HepG2 (cell line): ENCODE results near the gene CAMK2D. TPM values are rescaled to one million over a fixed set of nuclear protein-coding genes. Genes with fewer than 3 reads are reported as not detected.
A peak's percentile ranks its signal among the peaks of the same experiment; 100 is the strongest.

Experiments
- ARHGAP35 ChIP-seq: sonication (generic); formaldehyde crosslinking; IDR thresholded peaks from 2 replicates; pipeline ENCODE4 v1.9.0; 2022; ENCODE audit warnings: mild to moderate bottlenecking, inconsistent platforms, moderate library complexity, missing genetic modification reagents, borderline replicate concordance
- ATRX ChIP-seq: sonication (generic); formaldehyde crosslinking; IDR thresholded peaks from 2 replicates; pipeline ENCODE4 v1.4.0; 2020; ENCODE audit warnings: missing genetic modification reagents, borderline replicate concordance
- MAFF ChIP-seq: IDR thresholded peaks from 2 replicates; pipeline ENCODE4 v1.6.1; 2011; ENCODE audit warnings: low read depth, low read length, improper control_type of control experiment
- NCOA1 ChIP-seq: sonication (generic); formaldehyde crosslinking; IDR thresholded peaks from 2 replicates; pipeline ENCODE4 v1.9.0; 2021; ENCODE audit warnings: missing genetic modification reagents
- PHF21A ChIP-seq: sonication (generic); formaldehyde crosslinking; IDR thresholded peaks from 2 replicates; pipeline ENCODE4 v1.5.0; 2020; ENCODE audit warnings: mild to moderate bottlenecking, missing genetic modification reagents
- ZBTB3 ChIP-seq: sonication (generic); formaldehyde crosslinking; IDR thresholded peaks from 2 replicates; pipeline ENCODE4 v1.4.0; 2020; ENCODE audit warnings: low read depth, mild to moderate bottlenecking, moderate library complexity, missing genetic modification reagents, borderline replicate concordance
- ZBTB43 ChIP-seq: sonication (generic); formaldehyde crosslinking; conservative IDR thresholded peaks from 2 replicates; pipeline ENCODE4 v1.4.0; 2020; ENCODE audit warnings: missing genetic modification reagents
- ZHX2 ChIP-seq, 2 experiments: sonication (generic) in 1 of 2; formaldehyde crosslinking in 1 of 2; IDR thresholded peaks; 2 replicates each; pipeline versions ENCODE4 v1.6.1 to v1.9.0; 2014 to 2022; ENCODE audit warnings: antibody characterized with exemption in 1 of 2, borderline replicate concordance in 1 of 2, inconsistent platforms in 1 of 2, low read depth in 1 of 2, missing genetic modification reagents in 1 of 2
- ZNF292 ChIP-seq: sonication (generic); formaldehyde crosslinking; IDR thresholded peaks from 2 replicates; pipeline ENCODE4 v1.8.1; 2022; ENCODE audit warnings: mild to moderate bottlenecking, low read depth, missing genetic modification reagents, borderline replicate concordance
- polyA plus RNA-seq, 8 experiments: library from polyadenylated mRNA; depleted of rRNA in 3 of 8; stranded (reverse) in 7 of 8; unstranded in 1 of 8; fragments of >200 nt; fragmentation: Illumina TruSeq in 4 of 8; extraction: Trizol in 4 of 8; gene quantifications; 2 replicates each; pipeline versions ENCODE4 v1.2.1 to v1.2.3, GENCODE V29; 2011 to 2016; ENCODE audit warnings: low read depth in 4 of 8, missing spikeins in 1 of 8, mixed read lengths in 1 of 8; ENCODE audit not compliant: insufficient read depth in 1 of 8
- total RNA-seq, 5 experiments: library from RNA; depleted of rRNA; stranded (reverse); fragments of >200 nt; fragmentation: Illumina TruSeq; extraction: Trizol; gene quantifications; 2 replicates each; pipeline ENCODE4 v1.2.3, GENCODE V29; 2016; ENCODE audit warnings: low read depth in 1 of 5
- TF ChIP-seq, protein P1 (sequence below): sonication (generic); formaldehyde crosslinking; IDR thresholded peaks from 2 replicates; pipeline ENCODE4 v1.4.0; 2020; ENCODE audit warnings: missing genetic modification reagents
- TF ChIP-seq, protein P2 (sequence below): sonication (generic); formaldehyde crosslinking; IDR thresholded peaks from 2 replicates; pipeline ENCODE4 v1.4.0; 2020; ENCODE audit warnings: low read depth, missing genetic modification reagents

CAMK2D gene
- total and polyA plus RNA-seq, 2 of the 13 experiments (the other 11 are each of a cell fraction or from before 2014, with no cell fraction given), result 18.0 to 65.4 TPM

DNA sequence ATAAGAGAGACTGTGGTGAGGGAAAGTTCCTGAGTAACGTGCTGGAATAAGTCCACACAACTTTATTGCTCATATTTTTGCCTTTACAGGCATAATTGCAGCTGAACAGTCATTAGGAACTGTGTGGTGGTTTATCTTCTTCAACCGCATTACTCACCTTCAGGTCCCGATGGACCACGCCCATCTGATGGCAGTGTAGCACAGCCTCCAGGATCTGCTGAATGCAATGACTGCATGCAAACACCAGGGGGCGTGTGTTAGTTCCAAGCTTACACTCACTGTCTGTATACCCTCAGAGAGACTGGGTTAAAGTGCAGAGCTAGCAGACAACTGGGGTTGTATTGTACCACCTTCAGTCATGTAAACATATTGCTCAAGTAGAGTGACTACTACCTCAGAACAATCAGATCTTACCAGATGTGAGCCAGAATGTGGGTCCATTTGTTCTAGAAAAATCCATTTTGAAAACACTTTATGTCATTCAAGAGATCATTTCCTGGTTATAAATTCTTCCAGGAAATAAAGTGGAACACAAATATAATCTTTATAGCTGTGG lies 214.0 kb downstream of the CAMK2D start (continued):
- no peak for TF ChIP-seq ZHX2 (IDR thresholded peaks at IDR 0.05; ENCODE audit: low read depth)
- no peak; the same call in 1 of the 2 replicates for TF ChIP-seq ZHX2 (CRISPR knock-in tag; IDR thresholded peaks at IDR 0.05; ENCODE audit: borderline replicate concordance)
- peak; percentile 71 for TF ChIP-seq MAFF
- no peak for TF ChIP-seq ARHGAP35 (CRISPR knock-in tag)
- TF ChIP-seq NCOA1 (CRISPR knock-in tag), result no peak
- TF ChIP-seq PHF21A (CRISPR knock-in tag), result no peak
- no peak for TF ChIP-seq ZBTB3
- TF ChIP-seq ZBTB43, result peak; percentile 60; the same call in 1 of the 2 replicates
- no peak for TF ChIP-seq ATRX (CRISPR knock-in tag)
- peak; percentile 64; the same call in 1 of the 2 replicates for TF ChIP-seq ZNF292 (CRISPR knock-in tag)
- TF ChIP-seq, protein P1, sequence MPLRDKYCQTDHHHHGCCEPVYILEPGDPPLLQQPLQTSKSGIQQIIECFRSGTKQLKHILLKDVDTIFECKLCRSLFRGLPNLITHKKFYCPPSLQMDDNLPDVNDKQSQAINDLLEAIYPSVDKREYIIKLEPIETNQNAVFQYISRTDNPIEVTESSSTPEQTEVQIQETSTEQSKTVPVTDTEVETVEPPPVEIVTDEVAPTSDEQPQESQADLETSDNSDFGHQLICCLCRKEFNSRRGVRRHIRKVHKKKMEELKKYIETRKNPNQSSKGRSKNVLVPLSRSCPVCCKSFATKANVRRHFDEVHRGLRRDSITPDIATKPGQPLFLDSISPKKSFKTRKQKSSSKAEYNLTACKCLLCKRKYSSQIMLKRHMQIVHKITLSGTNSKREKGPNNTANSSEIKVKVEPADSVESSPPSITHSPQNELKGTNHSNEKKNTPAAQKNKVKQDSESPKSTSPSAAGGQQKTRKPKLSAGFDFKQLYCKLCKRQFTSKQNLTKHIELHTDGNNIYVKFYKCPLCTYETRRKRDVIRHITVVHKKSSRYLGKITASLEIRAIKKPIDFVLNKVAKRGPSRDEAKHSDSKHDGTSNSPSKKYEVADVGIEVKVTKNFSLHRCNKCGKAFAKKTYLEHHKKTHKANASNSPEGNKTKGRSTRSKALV (CRISPR knock-in tag), result no peak; the same call in 1 of the 2 replicates
- TF ChIP-seq, protein P2, sequence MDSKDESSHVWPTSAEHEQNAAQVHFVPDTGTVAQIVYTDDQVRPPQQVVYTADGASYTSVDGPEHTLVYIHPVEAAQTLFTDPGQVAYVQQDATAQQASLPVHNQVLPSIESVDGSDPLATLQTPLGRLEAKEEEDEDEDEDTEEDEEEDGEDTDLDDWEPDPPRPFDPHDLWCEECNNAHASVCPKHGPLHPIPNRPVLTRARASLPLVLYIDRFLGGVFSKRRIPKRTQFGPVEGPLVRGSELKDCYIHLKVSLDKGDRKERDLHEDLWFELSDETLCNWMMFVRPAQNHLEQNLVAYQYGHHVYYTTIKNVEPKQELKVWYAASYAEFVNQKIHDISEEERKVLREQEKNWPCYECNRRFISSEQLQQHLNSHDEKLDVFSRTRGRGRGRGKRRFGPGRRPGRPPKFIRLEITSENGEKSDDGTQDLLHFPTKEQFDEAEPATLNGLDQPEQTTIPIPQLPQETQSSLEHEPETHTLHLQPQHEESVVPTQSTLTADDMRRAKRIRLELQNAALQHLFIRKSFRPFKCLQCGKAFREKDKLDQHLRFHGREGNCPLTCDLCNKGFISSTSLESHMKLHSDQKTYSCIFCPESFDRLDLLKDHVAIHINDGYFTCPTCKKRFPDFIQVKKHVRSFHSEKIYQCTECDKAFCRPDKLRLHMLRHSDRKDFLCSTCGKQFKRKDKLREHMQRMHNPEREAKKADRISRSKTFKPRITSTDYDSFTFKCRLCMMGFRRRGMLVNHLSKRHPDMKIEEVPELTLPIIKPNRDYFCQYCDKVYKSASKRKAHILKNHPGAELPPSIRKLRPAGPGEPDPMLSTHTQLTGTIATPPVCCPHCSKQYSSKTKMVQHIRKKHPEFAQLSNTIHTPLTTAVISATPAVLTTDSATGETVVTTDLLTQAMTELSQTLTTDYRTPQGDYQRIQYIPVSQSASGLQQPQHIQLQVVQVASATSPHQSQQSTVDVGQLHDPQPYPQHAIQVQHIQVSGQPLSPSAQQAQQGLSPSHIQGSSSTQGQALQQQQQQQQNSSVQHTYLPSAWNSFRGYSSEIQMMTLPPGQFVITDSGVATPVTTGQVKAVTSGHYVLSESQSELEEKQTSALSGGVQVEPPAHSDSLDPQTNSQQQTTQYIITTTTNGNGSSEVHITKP, result no peak
